ENCODE measurements around the gene MLYCD.

MLYCD gene

GRCh38 chr16:83898463-83899271 is at the start of gene MLYCD:
MLYCD (plus strand) TSS chr16:83899115; CDS start chr16:83899145, 30 bp downstream.
- Mint-ChIP-seq H3K27ac (peak within 1 kb of the TSS; percentile 83), H3K9me3 (no peaks in the 10 kb centered on the region), H3K27me3 (ENCODE audit: low read depth) (peaks cover 18% of the 10 kb centered on the region), H3K4me3 (peak within 1 kb of the TSS; percentile 93), H3K36me3 (ENCODE audit: low read depth) (no peaks in the 10 kb centered on the region), H3K4me1 (ENCODE audit: low read depth) (peaks cover 10% of the 10 kb centered on the region)

GRCh38 chr16:83849421-83849820 is 49.5 kb upstream of the MLYCD start:
- Mint-ChIP-seq H3K4me3 (no peak overlapping the region), H3K27ac (no peak overlapping the region), H3K4me1 (ENCODE audit: low read depth) (no peaks in the 10 kb centered on the region)

GRCh38 chr16:83850947-83851346 is 48.0 kb upstream of the MLYCD start:
- H3K4me1 Mint-ChIP-seq (ENCODE audit: low read depth): no peaks in the 10 kb centered on the region
- H3K27me3 Mint-ChIP-seq (ENCODE audit: low read depth): peaks cover 8% of the 10 kb centered on the region
- H3K27ac Mint-ChIP-seq: no peak overlapping the region
- H3K4me3 Mint-ChIP-seq: no peak overlapping the region
- no peaks in the 10 kb centered on the region for H3K36me3 Mint-ChIP-seq (ENCODE audit: low read depth)
- H3K9me3 Mint-ChIP-seq: no peaks in the 10 kb centered on the region

More at GRCh38 chr16:83849421-83849820, 49.5 kb upstream of the MLYCD start:
- no peaks in the 10 kb centered on the region for H3K9me3 Mint-ChIP-seq
- peaks cover 8% of the 10 kb centered on the region for H3K27me3 Mint-ChIP-seq (ENCODE audit: low read depth)
- no peaks in the 10 kb centered on the region for H3K36me3 Mint-ChIP-seq (ENCODE audit: low read depth)

- no peaks in the 10 kb centered on the region for H3K4me1 Mint-ChIP-seq (ENCODE audit: low read depth)
- no peak overlapping the region for H3K4me3 Mint-ChIP-seq
- H3K27ac Mint-ChIP-seq: no peak overlapping the region
- H3K36me3 Mint-ChIP-seq (ENCODE audit: low read depth): no peaks in the 10 kb centered on the region
- H3K9me3 Mint-ChIP-seq: no peaks in the 10 kb centered on the region
- peaks cover 8% of the 10 kb centered on the region for H3K27me3 Mint-ChIP-seq (ENCODE audit: low read depth)
These were observed 47.4 kb upstream of the MLYCD start for GRCh38 chr16:83851473-83851872.

- Mint-ChIP-seq H3K27me3 (ENCODE audit: low read depth) (no peaks in the 10 kb centered on the region), H3K4me1 (ENCODE audit: low read depth) (no peaks in the 10 kb centered on the region)
These were observed 46.1 kb upstream of the MLYCD start for GRCh38 chr16:83852774-83853173.

GRCh38 chr16:83853834-83854233 is 45.1 kb upstream of the MLYCD start:
- Mint-ChIP-seq H3K4me3 (no peak overlapping the region), H3K4me1 (ENCODE audit: low read depth) (no peaks in the 10 kb centered on the region), H3K27me3 (ENCODE audit: low read depth) (no peaks in the 10 kb centered on the region), H3K9me3 (no peaks in the 10 kb centered on the region), H3K36me3 (ENCODE audit: low read depth) (no peaks in the 10 kb centered on the region), H3K27ac (no peak overlapping the region)

More at GRCh38 chr16:83852774-83853173, 46.1 kb upstream of the MLYCD start:
- Mint-ChIP-seq H3K9me3 (no peaks in the 10 kb centered on the region), H3K4me3 (no peak overlapping the region), H3K36me3 (ENCODE audit: low read depth) (no peaks in the 10 kb centered on the region), H3K27ac (no peak overlapping the region)

- Mint-ChIP-seq H3K4me1 (ENCODE audit: low read depth) (no peaks in the 10 kb centered on the region), H3K4me3 (no peak overlapping the region), H3K9me3 (no peaks in the 10 kb centered on the region), H3K27ac (no peak overlapping the region), H3K27me3 (ENCODE audit: low read depth) (no peaks in the 10 kb centered on the region), H3K36me3 (ENCODE audit: low read depth) (no peaks in the 10 kb centered on the region)
These were observed 44.5 kb upstream of the MLYCD start for GRCh38 chr16:83854420-83854819.

- no peak overlapping the region for H3K27ac Mint-ChIP-seq
- no peaks in the 10 kb centered on the region for H3K4me1 Mint-ChIP-seq (ENCODE audit: low read depth)
- no peak overlapping the region for H3K4me3 Mint-ChIP-seq
- no peaks in the 10 kb centered on the region for H3K36me3 Mint-ChIP-seq (ENCODE audit: low read depth)
- H3K9me3 Mint-ChIP-seq: no peaks in the 10 kb centered on the region
- peaks cover 3% of the 10 kb centered on the region for H3K27me3 Mint-ChIP-seq (ENCODE audit: low read depth)
These were observed 42.1 kb upstream of the MLYCD start for GRCh38 chr16:83856792-83857191.

- Mint-ChIP-seq H3K27me3 (ENCODE audit: low read depth) (peaks cover 3% of the 10 kb centered on the region), H3K36me3 (ENCODE audit: low read depth) (no peaks in the 10 kb centered on the region), H3K4me3 (no peak overlapping the region), H3K27ac (no peak overlapping the region), H3K9me3 (no peaks in the 10 kb centered on the region), H3K4me1 (ENCODE audit: low read depth) (no peaks in the 10 kb centered on the region)
These were observed 39.6 kb upstream of the MLYCD start for GRCh38 chr16:83859265-83859664.

- Mint-ChIP-seq H3K4me1 (ENCODE audit: low read depth) (no peaks in the 10 kb centered on the region), H3K36me3 (ENCODE audit: low read depth) (no peaks in the 10 kb centered on the region), H3K27ac (no peak overlapping the region), H3K9me3 (peaks cover 5% of the 10 kb centered on the region), H3K27me3 (ENCODE audit: low read depth) (peaks cover 17% of the 10 kb centered on the region), H3K4me3 (no peak overlapping the region)
These were observed 36.3 kb upstream of the MLYCD start for GRCh38 chr16:83862661-83863060.

- Mint-ChIP-seq H3K27me3 (ENCODE audit: low read depth) (peaks cover 17% of the 10 kb centered on the region), H3K27ac (no peak overlapping the region), H3K4me1 (ENCODE audit: low read depth) (no peaks in the 10 kb centered on the region), H3K9me3 (peaks cover 5% of the 10 kb centered on the region), H3K36me3 (ENCODE audit: low read depth) (no peaks in the 10 kb centered on the region), H3K4me3 (no peak overlapping the region)
These were observed 35.2 kb upstream of the MLYCD start for GRCh38 chr16:83863682-83864081.

GRCh38 chr16:83870830-83871229 is 28.1 kb upstream of the MLYCD start:
- Mint-ChIP-seq H3K4me1 (ENCODE audit: low read depth) (no peaks in the 10 kb centered on the region), H3K4me3 (no peak overlapping the region), H3K9me3 (peaks cover 5% of the 10 kb centered on the region), H3K27me3 (ENCODE audit: low read depth) (peaks cover 33% of the 10 kb centered on the region), H3K36me3 (ENCODE audit: low read depth) (no peaks in the 10 kb centered on the region), H3K27ac (no peak overlapping the region)

GRCh38 chr16:83878838-83879237 is 20.1 kb upstream of the MLYCD start:
- H3K27me3 Mint-ChIP-seq (ENCODE audit: low read depth): peaks cover 18% of the 10 kb centered on the region
- H3K4me3 Mint-ChIP-seq: no peak overlapping the region
- no peaks in the 10 kb centered on the region for H3K36me3 Mint-ChIP-seq (ENCODE audit: low read depth)
- H3K9me3 Mint-ChIP-seq: no peaks in the 10 kb centered on the region
- no peak overlapping the region for H3K27ac Mint-ChIP-seq
- H3K4me1 Mint-ChIP-seq (ENCODE audit: low read depth): no peaks in the 10 kb centered on the region

GRCh38 chr16:83882163-83882885 is 16.6 kb upstream of the MLYCD start:
- Mint-ChIP-seq H3K27me3 (ENCODE audit: low read depth) (peaks cover 2% of the 10 kb centered on the region), H3K27ac (no peak overlapping the region), H3K36me3 (ENCODE audit: low read depth) (no peaks in the 10 kb centered on the region), H3K4me1 (ENCODE audit: low read depth) (no peaks in the 10 kb centered on the region), H3K9me3 (no peaks in the 10 kb centered on the region), H3K4me3 (no peak overlapping the region)

Data from T-helper 1 cell treated with Interleukin-12 subunit alpha and Interleukin-12 subunit beta and Interleukin-4 antibody, amounts not matched to agents 30 μg/mL and 1 μg/mL, for 36 hours (primary cell).